BE2C (cell line): ENCODE measurements around the gene HES7.

Experiments used
- DNase-seq: peaks from one replicate; pipeline ENCODE4 v3.0.0-alpha.2; 2020
- H3K27me3 ChIP-seq: fragments of 250-450 bp; sonication (Bioruptor Pico); 2 replicates; pipeline ENCODE4 v1.5.1; 2020; ENCODE audit warnings: mild to moderate bottlenecking
- H3K36me3 ChIP-seq: fragments of 250-450 bp; sonication (Bioruptor Pico); 2 replicates; pipeline ENCODE4 v1.5.1; 2020; ENCODE audit warnings: mild to moderate bottlenecking
- H3K4me1 ChIP-seq: fragments of 250-450 bp; sonication (Bioruptor Pico); 2 replicates; pipeline ENCODE4 v1.5.1; 2020
- H3K4me3 ChIP-seq: 2 replicates; pipeline ENCODE4 v1.5.1; 2011; ENCODE audit warnings: low read depth, low read length
- H3K9me3 ChIP-seq: fragments of 250-450 bp; sonication (Bioruptor Pico); 2 replicates; pipeline ENCODE4 v1.5.1; 2020
- TF ChIP-seq, protein P1 (sequence below): IDR thresholded peaks from 2 replicates; pipeline ENCODE4 v1.5.1; 2012; ENCODE audit warnings: mild to moderate bottlenecking, low read depth, low read length

The HES7 gene

GRCh38 chr17:8117367-8117979 is 6.4 kb downstream of the HES7 start:
- Histone ChIP-seq H3K27me3 (peaks cover 4% of the 10 kb centered on the region; the same call in 1 of the 2 replicates), H3K4me1 (no peaks in the 10 kb centered on the region), H3K36me3 (no peaks in the 10 kb centered on the region), H3K4me3 (peak overlapping the region; percentile 62), H3K9me3 (no peaks in the 10 kb centered on the region)
- TF ChIP-seq, protein P1, sequence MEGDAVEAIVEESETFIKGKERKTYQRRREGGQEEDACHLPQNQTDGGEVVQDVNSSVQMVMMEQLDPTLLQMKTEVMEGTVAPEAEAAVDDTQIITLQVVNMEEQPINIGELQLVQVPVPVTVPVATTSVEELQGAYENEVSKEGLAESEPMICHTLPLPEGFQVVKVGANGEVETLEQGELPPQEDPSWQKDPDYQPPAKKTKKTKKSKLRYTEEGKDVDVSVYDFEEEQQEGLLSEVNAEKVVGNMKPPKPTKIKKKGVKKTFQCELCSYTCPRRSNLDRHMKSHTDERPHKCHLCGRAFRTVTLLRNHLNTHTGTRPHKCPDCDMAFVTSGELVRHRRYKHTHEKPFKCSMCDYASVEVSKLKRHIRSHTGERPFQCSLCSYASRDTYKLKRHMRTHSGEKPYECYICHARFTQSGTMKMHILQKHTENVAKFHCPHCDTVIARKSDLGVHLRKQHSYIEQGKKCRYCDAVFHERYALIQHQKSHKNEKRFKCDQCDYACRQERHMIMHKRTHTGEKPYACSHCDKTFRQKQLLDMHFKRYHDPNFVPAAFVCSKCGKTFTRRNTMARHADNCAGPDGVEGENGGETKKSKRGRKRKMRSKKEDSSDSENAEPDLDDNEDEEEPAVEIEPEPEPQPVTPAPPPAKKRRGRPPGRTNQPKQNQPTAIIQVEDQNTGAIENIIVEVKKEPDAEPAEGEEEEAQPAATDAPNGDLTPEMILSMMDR = no peak
- no peak for DNase-seq

DNA sequence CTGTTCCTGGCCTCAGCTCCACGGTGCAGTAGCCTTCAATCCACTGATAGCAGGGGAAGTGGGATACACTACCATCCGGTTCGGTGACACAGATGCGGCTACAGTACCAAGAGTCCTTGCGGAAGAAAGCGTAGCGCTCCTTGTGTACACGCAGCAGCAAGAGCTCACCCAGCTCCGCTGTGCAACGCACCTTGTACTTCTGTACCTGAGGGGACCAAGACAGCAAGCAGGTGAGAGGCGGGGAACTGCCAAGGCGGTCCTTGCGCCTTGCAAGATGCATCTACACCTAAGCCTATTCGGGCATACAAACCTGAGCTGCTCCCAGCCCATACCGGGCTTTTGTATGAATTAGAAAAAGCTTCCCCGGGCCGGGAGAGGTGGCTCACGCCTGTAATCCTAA is 7.1 kb downstream of the HES7 start:
- peaks cover 4% of the 10 kb centered on the region; the same call in 1 of the 2 replicates for H3K27me3 ChIP-seq
- TF ChIP-seq, protein P1 = no peak
- DNase-seq = no peak
- H3K4me3 ChIP-seq = no peak overlapping the region
- H3K9me3 ChIP-seq = no peaks in the 10 kb centered on the region
- H3K36me3 ChIP-seq = no peaks in the 10 kb centered on the region
- no peaks in the 10 kb centered on the region for H3K4me1 ChIP-seq

DNA sequence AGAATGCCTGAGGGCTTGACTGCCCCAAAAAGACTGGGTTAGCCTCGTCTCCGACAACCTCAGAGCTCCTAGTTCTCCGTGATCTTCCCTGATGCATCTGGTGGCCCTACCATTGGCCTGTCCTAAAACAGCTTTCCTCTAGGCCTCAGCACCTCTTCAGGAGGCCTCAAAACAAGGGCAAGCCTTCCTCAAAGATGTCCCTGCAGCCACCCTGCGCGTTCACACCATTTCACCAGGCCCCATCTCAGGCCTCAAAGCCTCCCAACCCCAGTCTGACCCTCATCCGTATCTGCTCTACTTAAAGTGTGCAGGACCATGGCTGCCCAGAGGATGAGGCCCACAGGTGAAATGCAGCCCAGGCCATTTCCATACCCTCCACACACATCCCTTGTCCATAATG is 13.0 kb downstream of the HES7 start:
- H3K27me3 ChIP-seq = no peaks in the 10 kb centered on the region
- TF ChIP-seq, protein P1 = no peak
- no peak for DNase-seq
- H3K4me1 ChIP-seq = no peaks in the 10 kb centered on the region
- no peaks in the 10 kb centered on the region for H3K9me3 ChIP-seq
- no peaks in the 10 kb centered on the region for H3K36me3 ChIP-seq
- H3K4me3 ChIP-seq = no peak overlapping the region

DNA sequence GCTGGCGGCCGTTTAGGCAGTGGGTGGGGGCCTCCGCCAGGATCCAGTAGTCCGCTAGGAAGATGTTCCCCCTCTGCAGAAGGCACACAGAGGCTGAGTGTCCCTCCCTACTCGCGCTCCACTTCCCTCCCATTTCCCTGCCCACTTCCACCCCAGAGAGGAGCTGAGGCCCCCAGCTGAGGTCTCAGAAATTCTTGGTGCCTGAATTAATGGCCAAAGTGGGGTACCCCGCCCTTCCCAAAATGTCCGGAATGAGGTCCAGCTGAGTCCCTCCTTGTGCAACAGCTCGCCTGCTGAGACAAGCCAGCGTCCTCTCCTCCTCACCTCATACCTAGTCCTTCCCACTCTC is 13.5 kb downstream of the HES7 start:
- no peak overlapping the region for H3K4me3 ChIP-seq
- no peaks in the 10 kb centered on the region for H3K27me3 ChIP-seq
- no peaks in the 10 kb centered on the region for H3K9me3 ChIP-seq
- no peaks in the 10 kb centered on the region for H3K4me1 ChIP-seq
- no peak for DNase-seq
- TF ChIP-seq, protein P1 = no peak
- H3K36me3 ChIP-seq = no peaks in the 10 kb centered on the region

DNA sequence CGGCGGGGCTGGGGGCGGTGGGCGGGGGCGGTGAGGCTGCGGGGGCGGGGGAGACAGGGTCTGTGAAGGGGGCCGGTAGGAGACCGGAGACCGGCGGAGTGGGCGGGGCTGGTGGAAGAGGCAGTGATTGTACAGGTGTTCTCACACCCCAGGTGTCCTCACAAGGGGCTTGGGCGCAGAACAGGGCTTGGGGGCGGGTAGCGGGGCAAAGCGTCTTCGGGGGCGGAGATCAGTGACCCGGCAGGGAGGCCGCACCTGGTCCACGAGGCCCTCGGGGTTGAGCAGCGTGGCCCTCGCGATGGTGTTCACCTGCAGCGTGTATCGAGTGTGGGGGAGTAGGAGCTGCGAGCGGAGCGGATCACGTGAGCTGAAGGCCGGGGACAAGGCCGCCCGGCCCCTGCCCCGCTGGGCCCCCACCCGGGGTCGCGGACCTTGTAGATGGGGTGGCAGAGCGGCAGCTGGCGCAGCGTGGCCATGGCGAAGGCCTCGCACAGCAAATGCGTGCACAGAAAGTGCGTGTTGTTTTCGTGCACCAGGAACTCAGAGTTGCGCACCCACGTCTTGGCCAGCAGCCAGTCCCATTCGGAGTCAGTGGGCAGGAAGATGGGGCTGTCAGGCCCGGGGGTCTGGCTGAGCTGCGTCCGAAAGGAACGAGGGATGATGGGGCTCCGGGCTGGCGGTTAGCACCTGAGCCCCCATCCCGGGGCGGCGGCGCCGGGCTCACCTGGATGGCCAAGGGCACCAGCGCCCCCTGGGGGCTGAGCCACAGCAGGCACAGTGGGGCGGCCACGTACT is 14.0 kb downstream of the HES7 start:
- TF ChIP-seq, protein P1 = peak; percentile 62
- Histone ChIP-seq H3K4me1 (no peaks in the 10 kb centered on the region), H3K27me3 (no peaks in the 10 kb centered on the region), H3K4me3 (peak overlapping the region; percentile 36), H3K9me3 (no peaks in the 10 kb centered on the region), H3K36me3 (no peaks in the 10 kb centered on the region)
- peak; percentile 72 for DNase-seq
